Measurements from ENCODE around the gene FMNL2.

FMNL2 gene

GRCh38 chr2:152548996-152549395 is 214.0 kb downstream of the FMNL2 start:
- H3K9ac ChIP-seq (ENCODE audit: low read depth, low read length), result no peak overlapping the region

GRCh38 chr2:152549423-152549822 is 214.4 kb downstream of the FMNL2 start:
- Histone ChIP-seq H3K9me3 (ENCODE audit: control insufficient read depth, insufficient read depth, low read length) (no peaks in the 10 kb centered on the region), H3K4me1 (ENCODE audit: insufficient read depth, low read length) (0 out of 2 replicates have a peak, but pooled peaks cover 3% of the 10 kb centered on the region), H3K36me3 (ENCODE audit: insufficient read depth, low read length) (no peaks in the 10 kb centered on the region), H3K9ac (ENCODE audit: low read depth, low read length) (no peak overlapping the region)

More at GRCh38 chr2:152548996-152549395, 214.0 kb downstream of the FMNL2 start:
- Histone ChIP-seq H3K4me1 (ENCODE audit: insufficient read depth, low read length) (0 out of 2 replicates have a peak, but pooled peaks cover 3% of the 10 kb centered on the region), H3K36me3 (ENCODE audit: insufficient read depth, low read length) (no peaks in the 10 kb centered on the region), H3K9me3 (ENCODE audit: control insufficient read depth, insufficient read depth, low read length) (no peaks in the 10 kb centered on the region)

- Histone ChIP-seq H3K4me1 (ENCODE audit: insufficient read depth, low read length) (no peaks in the 10 kb centered on the region), H3K36me3 (ENCODE audit: insufficient read depth, low read length) (no peaks in the 10 kb centered on the region), H3K9me3 (ENCODE audit: control insufficient read depth, insufficient read depth, low read length) (no peaks in the 10 kb centered on the region), H3K9ac (ENCODE audit: low read depth, low read length) (no peak overlapping the region)
These were observed 215.4 kb downstream of the FMNL2 start for GRCh38 chr2:152550386-152550785.

GRCh38 chr2:152552888-152553287 is 217.9 kb downstream of the FMNL2 start:
- Histone ChIP-seq H3K4me1 (ENCODE audit: insufficient read depth, low read length) (peaks cover 4% of the 10 kb centered on the region; the same call in 1 of the 2 replicates), H3K36me3 (ENCODE audit: insufficient read depth, low read length) (no peaks in the 10 kb centered on the region), H3K9ac (ENCODE audit: low read depth, low read length) (no peak overlapping the region), H3K9me3 (ENCODE audit: control insufficient read depth, insufficient read depth, low read length) (no peaks in the 10 kb centered on the region)

- Histone ChIP-seq H3K9ac (ENCODE audit: low read depth, low read length) (no peak overlapping the region), H3K36me3 (ENCODE audit: insufficient read depth, low read length) (no peaks in the 10 kb centered on the region), H3K9me3 (ENCODE audit: control insufficient read depth, insufficient read depth, low read length) (no peaks in the 10 kb centered on the region), H3K4me1 (ENCODE audit: insufficient read depth, low read length) (peaks cover 4% of the 10 kb centered on the region; the same call in 1 of the 2 replicates)
These were observed 218.5 kb downstream of the FMNL2 start for GRCh38 chr2:152553518-152553917.

- no peaks in the 10 kb centered on the region for H3K9me3 ChIP-seq (ENCODE audit: control insufficient read depth, insufficient read depth, low read length)
- no peaks in the 10 kb centered on the region for H3K36me3 ChIP-seq (ENCODE audit: insufficient read depth, low read length)
- H3K9ac ChIP-seq (ENCODE audit: low read depth, low read length), result no peak overlapping the region
- peaks cover 4% of the 10 kb centered on the region; the same call in 1 of the 2 replicates for H3K4me1 ChIP-seq (ENCODE audit: insufficient read depth, low read length)
These were observed 220.1 kb downstream of the FMNL2 start for GRCh38 chr2:152555048-152555447.

GRCh38 chr2:152556506-152556905 is 221.5 kb downstream of the FMNL2 start:
- H3K4me1 ChIP-seq (ENCODE audit: insufficient read depth, low read length), result peaks cover 4% of the 10 kb centered on the region; the same call in 1 of the 2 replicates
- no peaks in the 10 kb centered on the region for H3K9me3 ChIP-seq (ENCODE audit: control insufficient read depth, insufficient read depth, low read length)
- H3K36me3 ChIP-seq (ENCODE audit: insufficient read depth, low read length), result no peaks in the 10 kb centered on the region
- no peak overlapping the region for H3K9ac ChIP-seq (ENCODE audit: low read depth, low read length)

- Histone ChIP-seq H3K9ac (ENCODE audit: low read depth, low read length) (no peak overlapping the region), H3K36me3 (ENCODE audit: insufficient read depth, low read length) (no peaks in the 10 kb centered on the region), H3K9me3 (ENCODE audit: control insufficient read depth, insufficient read depth, low read length) (no peaks in the 10 kb centered on the region), H3K4me1 (ENCODE audit: insufficient read depth, low read length) (peaks cover 4% of the 10 kb centered on the region; the same call in 1 of the 2 replicates)
These were observed 222.4 kb downstream of the FMNL2 start for GRCh38 chr2:152557273-152557888.

GRCh38 chr2:152558158-152558984 is 223.4 kb downstream of the FMNL2 start:
- Histone ChIP-seq H3K36me3 (ENCODE audit: insufficient read depth, low read length) (no peaks in the 10 kb centered on the region), H3K4me1 (ENCODE audit: insufficient read depth, low read length) (peaks cover 4% of the 10 kb centered on the region; the same call in 1 of the 2 replicates), H3K9me3 (ENCODE audit: control insufficient read depth, insufficient read depth, low read length) (no peaks in the 10 kb centered on the region), H3K9ac (ENCODE audit: low read depth, low read length) (no peak overlapping the region)

- no peaks in the 10 kb centered on the region for H3K36me3 ChIP-seq (ENCODE audit: insufficient read depth, low read length)
- H3K4me1 ChIP-seq (ENCODE audit: insufficient read depth, low read length), result peaks cover 4% of the 10 kb centered on the region; the same call in 1 of the 2 replicates
These were observed 224.0 kb downstream of the FMNL2 start for GRCh38 chr2:152559008-152559407.

GRCh38 chr2:152560166-152560565 is 225.2 kb downstream of the FMNL2 start:
- peaks cover 4% of the 10 kb centered on the region; the same call in 1 of the 2 replicates for H3K4me1 ChIP-seq (ENCODE audit: insufficient read depth, low read length)
- no peak overlapping the region for H3K9ac ChIP-seq (ENCODE audit: low read depth, low read length)
- no peaks in the 10 kb centered on the region for H3K36me3 ChIP-seq (ENCODE audit: insufficient read depth, low read length)
- H3K9me3 ChIP-seq (ENCODE audit: control insufficient read depth, insufficient read depth, low read length), result no peaks in the 10 kb centered on the region

More at GRCh38 chr2:152559008-152559407, 224.0 kb downstream of the FMNL2 start:
- no peak overlapping the region for H3K9ac ChIP-seq (ENCODE audit: low read depth, low read length)
- no peaks in the 10 kb centered on the region for H3K9me3 ChIP-seq (ENCODE audit: control insufficient read depth, insufficient read depth, low read length)

GRCh38 chr2:152560873-152561595 is 226.1 kb downstream of the FMNL2 start:
- peaks cover 4% of the 10 kb centered on the region; the same call in 1 of the 2 replicates for H3K4me1 ChIP-seq (ENCODE audit: insufficient read depth, low read length)
- H3K9me3 ChIP-seq (ENCODE audit: control insufficient read depth, insufficient read depth, low read length), result no peaks in the 10 kb centered on the region
- H3K9ac ChIP-seq (ENCODE audit: low read depth, low read length), result no peak overlapping the region
- H3K36me3 ChIP-seq (ENCODE audit: insufficient read depth, low read length), result no peaks in the 10 kb centered on the region

- peaks cover 4% of the 10 kb centered on the region; the same call in 1 of the 2 replicates for H3K4me1 ChIP-seq (ENCODE audit: insufficient read depth, low read length)
- H3K9me3 ChIP-seq (ENCODE audit: control insufficient read depth, insufficient read depth, low read length), result no peaks in the 10 kb centered on the region
- H3K36me3 ChIP-seq (ENCODE audit: insufficient read depth, low read length), result no peaks in the 10 kb centered on the region
- no peak overlapping the region for H3K9ac ChIP-seq (ENCODE audit: low read depth, low read length)
These were observed 227.4 kb downstream of the FMNL2 start for GRCh38 chr2:152562198-152562884.

GRCh38 chr2:152563764-152564163 is 228.8 kb downstream of the FMNL2 start:
- Histone ChIP-seq H3K9me3 (ENCODE audit: control insufficient read depth, insufficient read depth, low read length) (no peaks in the 10 kb centered on the region), H3K4me1 (ENCODE audit: insufficient read depth, low read length) (no peaks in the 10 kb centered on the region), H3K9ac (ENCODE audit: low read depth, low read length) (no peak overlapping the region), H3K36me3 (ENCODE audit: insufficient read depth, low read length) (no peaks in the 10 kb centered on the region)

Measured in ES-I3 (cell line).